GM19324 (cell line): ENCODE data around the gene NKIRAS2.
A peak's percentile ranks its signal among the peaks of the same experiment; 100 is the strongest.
"Not testable (repeated sequence)": the region's sequence is repeated elsewhere in the genome, so short reads cannot be mapped to it uniquely, and the experiment has no call there.

Experiments
- ATAC-seq: cut with Tn5 transposase; IDR thresholded peaks from one replicate; pipeline ENCODE4 v1.9.1; 2021; ENCODE audit warnings: mild to moderate bottlenecking, moderate library complexity; ENCODE audit not compliant: unreplicated experiment, low FRiP score

The NKIRAS2 gene

GRCh38 chr17:41996855-41997164 is 23.1 kb upstream of the NKIRAS2 start:
- ATAC-seq: no peak

DNA sequence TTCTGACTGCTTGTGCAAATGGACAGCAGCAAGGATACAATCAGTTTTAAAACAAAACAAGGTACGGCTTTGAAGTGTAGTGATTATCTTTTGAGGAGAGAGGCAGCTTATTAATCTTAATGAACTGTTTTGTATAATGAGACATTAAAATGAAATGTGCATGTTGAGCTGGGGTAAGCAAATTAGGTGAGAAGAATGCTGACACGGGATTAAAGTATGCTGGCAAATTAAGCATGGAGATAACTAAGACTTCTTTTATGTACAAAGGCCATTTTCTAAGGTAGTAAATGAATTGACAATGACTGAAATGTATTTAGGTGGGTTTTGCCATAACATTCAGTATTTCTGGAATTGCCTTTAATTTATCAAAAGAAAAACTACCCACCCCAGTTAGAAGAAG is 21.4 kb upstream of the NKIRAS2 start:
- no peak for ATAC-seq

GRCh38 chr17:42000413-42001133 is 19.3 kb upstream of the NKIRAS2 start:
- ATAC-seq: no peak

DNA sequence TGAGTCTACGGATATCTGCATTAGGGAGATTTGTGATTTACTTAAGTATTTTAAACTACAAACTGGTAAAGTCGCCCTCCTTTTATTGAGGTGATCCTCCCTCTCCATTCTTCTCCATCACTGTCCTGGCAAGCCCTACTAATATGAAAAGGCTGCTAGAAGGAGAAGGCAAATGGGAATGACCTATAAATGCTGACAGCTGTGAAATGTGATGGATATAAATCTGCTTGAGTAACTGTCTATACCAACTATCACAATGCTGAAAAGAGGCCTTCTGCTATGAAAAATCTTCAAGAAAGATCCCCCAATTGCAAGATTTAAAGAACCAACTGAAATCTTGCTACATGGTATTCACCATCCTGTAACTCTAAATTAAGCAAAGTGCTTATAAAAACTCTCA is 18.2 kb upstream of the NKIRAS2 start:
- ATAC-seq: no peak

DNA sequence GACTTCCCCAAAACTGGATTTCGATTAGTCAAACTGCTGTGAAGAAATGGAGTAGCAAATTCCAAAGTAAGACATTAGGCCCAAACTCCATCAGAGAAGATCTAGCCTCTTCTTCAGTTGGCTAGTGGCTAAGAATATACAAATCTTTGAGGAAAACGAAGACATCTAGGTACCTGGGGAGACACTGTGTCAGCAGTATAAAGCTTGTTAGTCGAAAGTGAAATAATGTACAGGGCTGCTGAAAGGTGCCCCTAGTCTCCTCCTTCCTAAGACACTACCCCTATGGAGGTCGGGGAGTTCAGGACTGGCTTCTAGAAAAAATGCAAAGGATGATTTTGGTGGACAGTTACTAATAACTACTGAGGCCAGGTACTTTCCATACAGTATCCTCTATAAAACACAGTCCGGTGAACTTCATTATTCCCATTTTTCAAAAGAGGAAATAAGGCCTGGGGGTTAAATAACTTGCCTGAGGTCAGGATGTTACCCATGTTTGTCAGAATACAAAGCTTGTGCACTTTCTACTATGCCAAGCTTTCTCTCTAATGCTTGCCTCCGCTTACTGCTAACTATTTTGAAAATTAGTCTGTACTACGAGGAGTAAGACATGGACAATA is 17.6 kb upstream of the NKIRAS2 start:
- ATAC-seq: no peak

DNA sequence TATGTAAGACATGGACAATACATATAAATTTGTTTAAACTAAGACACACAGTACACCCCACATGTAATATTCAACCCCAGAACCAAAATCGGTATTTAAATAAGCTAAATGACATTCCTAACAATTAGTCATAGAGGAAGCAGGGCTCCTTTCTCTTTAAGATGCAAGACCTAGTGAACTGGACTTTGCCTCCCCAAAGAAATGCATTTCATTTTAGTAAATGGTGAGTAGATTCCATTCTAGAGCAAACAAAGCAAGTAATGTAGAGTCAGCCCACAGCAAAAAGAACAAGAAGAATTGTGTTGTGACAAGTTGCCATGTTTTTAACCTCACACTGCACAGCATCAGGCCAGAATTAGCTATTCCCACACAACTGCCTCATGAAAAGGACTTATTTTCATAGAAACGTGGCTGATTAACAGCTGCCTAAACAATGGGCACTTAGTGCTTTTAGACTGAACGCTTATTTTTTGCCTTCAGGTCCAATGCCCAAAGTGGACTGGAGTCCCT is 17.0 kb upstream of the NKIRAS2 start:
- ATAC-seq: no peak

GRCh38 chr17:42005166-42005565 is 14.7 kb upstream of the NKIRAS2 start:
- no peak for ATAC-seq

DNA sequence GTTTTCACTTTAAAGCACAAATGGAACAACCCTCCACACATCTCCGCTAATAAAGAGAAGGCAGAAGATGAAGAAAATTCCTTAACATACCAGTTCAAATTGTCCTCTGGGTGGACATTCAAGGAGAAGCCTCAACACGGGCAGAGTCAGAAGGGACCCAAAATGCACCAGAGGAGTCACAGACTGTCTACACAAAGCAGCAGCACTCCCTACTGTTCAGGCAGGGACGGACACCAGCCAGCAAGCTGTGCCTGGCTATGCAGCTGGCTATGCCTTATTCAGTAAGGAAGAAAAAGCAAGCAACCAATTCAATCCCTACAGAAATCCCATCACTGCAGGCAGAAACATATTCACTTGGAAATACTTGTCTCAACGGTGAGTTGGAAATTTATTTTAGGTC is 10.7 kb upstream of the NKIRAS2 start:
- no peak for ATAC-seq

DNA sequence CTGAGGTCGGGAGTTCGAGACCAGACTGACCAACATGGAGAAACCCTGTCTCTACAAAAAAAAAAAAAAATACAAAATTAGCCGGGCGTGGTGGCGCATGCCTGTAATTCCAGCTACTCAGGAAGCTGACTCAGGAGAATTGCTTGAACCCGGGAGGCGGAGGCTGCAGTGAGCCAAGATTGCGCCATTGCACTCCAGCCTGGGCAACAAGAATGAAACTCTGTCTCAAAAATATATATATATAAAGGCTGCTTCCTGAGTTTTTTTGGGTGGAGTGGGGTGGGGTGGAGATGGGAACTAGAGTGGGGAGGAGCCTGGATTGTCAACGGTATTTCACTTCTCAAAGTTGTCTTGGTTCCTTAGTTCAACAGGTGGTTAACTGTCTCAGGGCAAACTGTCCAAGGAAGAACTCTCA is 9.6 kb upstream of the NKIRAS2 start:
- not testable (repeated sequence) for ATAC-seq

DNA sequence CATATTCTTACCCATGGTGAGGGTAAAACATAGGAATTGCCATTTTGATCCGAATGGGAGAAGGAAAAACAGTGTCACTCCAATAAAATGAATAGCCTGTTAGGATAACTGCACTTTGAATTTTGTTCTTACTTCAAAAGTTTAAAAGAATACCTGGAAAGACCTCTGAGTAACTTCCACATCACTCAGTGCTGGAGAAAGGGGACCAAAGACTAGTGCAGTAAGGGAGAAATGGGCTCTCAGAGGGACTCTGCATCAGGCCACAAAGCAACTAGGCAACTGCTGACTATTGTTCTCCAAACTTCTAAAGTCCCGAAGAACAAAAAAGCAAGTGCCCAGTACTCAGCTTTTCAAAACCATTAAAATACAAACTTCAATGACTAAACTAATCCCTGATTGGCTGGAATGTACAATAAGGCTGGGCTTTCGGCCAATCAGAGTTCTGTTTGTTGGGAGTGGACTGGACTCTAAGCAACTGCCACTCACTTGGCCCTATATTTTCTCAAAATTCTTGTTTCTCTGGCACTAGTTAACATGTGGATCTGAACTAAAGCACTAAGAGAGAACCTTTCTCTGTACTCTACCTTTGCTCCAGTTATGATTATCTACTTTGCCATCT is 8.9 kb upstream of the NKIRAS2 start:
- ATAC-seq: no peak

DNA sequence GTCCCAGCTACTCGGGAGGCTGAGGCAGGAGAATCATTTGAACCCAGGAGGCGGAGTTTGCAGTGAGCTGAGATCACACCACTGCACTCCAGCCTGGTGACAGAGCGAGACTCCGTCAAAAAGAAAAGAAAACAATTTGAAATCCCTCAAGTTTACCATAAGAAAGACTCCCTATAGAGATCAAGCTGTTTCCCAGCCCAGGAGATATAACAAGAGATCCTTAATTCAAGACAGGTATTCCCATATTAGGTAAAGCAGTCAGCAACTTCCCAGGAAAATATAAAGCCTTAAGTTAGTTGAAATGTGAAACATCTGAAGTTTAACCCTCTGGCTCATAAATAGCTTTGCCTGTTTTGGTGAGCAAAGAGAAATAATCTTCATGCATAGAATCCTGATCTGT is 7.5 kb upstream of the NKIRAS2 start:
- ATAC-seq: not testable (repeated sequence)

DNA sequence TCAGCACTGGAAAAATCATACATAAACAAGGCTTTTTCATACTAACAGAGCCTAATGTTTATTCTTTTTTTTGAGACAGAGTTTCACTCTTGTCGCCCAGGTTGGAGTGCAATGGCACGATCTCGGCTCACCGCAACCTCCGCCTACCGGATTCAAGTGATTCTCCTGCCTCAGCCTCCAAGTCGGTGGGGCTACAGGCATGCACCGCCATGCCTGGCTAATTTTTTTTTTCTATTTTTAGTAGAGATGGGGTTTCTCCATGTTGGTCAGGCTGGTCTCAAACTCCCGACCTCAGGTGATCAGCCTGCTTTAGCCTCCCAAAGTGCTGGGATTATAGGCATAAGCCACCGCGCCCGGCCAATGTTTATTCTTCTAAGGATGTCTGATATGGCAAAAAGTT is 6.2 kb upstream of the NKIRAS2 start:
- not testable (repeated sequence) for ATAC-seq

GRCh38 chr17:42016411-42016831 is 3.5 kb upstream of the NKIRAS2 start:
- no peak for ATAC-seq

DNA sequence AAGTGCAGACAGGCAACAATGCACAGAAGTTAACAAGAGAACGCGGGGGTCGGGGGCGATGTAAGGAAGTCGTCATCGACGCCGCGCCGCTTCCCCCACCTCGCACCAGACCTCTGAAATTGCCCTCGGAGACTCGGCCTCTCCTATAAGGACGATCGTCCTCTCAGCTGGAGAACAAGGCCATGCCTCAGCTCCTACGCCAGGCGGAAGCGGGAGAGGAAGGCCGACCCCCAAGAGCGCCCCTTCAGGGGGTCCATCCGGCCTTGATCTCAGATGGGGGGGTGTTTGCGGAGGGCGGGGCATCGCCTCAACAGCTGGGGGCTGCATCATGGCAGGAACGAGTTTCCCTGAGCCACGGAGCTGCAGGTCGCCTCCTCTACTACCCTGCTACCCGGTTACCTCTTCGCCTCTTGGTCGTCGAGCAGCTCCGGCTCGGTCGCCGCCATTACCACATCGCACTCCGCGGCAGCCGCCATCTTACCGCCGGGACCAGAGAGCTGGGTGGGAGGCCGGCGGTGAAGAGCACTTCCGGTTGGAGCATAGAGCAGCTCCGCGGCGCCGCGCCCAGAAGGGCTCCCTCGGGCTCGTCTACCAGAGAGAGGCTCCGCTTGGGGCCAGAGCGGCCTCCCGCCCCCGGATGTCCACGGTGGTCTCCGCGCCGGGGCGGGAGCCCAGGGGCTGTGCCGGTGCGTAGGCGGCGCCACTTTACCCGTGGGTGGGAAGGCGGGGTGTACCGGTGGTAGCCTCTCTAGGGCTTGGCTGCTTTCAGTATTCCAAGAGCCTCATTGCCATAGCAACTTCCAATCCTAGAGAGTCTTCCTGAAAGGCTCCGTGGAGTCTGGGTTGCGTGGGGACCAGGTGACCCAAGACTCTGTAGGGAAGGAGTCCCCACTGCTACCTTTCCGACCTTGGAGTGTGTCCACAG is 2.7 kb upstream of the NKIRAS2 start, which contains the start of gene DNAJC7:
Gene DNAJC7, minus strand, starts transcription at position 499 of the 925 bp plus-strand sequence. Its CDS starts 23 bp downstream, at position 476.
- peak; percentile 79 for ATAC-seq

DNA sequence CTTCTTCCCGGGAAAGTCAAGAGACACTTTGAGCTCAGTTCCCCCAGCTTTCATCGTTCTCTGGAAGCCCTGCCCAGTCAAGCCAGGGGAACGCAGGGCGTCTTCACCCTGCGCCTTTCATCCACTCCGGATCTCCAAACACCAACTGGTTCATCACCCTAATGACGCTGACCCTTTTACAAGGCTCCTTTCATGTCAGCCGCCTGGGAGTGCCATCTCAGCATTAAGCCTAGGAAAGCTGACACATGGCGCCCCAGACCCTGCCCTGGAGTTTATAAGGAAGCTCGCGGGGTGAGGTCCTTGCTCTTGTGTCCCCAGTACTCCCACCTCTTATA is 2.1 kb upstream of the NKIRAS2 start:
- no peak for ATAC-seq

DNA sequence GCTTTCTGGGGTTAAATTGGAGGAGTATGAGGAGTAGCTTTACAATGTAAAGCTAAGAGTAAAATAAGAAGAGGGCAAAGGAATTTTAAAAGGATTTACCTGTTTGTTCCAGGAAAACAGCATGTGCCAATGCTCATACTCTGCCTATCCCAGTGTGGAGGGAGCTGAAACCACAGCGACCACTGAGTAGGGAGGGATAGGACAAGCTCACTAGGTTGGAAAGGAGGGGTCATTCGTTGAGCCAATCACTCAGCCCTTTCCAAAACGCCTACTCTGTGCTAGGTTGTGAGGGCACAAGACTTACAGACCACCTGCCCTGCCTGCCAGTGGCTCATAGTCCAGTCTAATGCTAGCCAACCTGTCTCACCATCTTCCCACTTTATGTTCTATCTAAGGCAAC is 1.6 kb upstream of the NKIRAS2 start:
- no peak for ATAC-seq

GRCh38 chr17:42018988-42019387 is 902 bp upstream of the NKIRAS2 start:
- ATAC-seq: no peak

- ATAC-seq: not testable (repeated sequence)
Observed at GRCh38 chr17:42020845-42021244, 955 bp downstream of the NKIRAS2 start.

- no peak for ATAC-seq
Observed at GRCh38 chr17:42023524-42024349, 3.8 kb downstream of the NKIRAS2 start.

- no peak for ATAC-seq
Observed at GRCh38 chr17:42025191-42025579, 5.3 kb downstream of the NKIRAS2 start.
